Testis (tissue), 2 donors: Measurements from ENCODE around the gene KRT7.

ENCODE experiments used
- CTCF ChIP-seq, 3 experiments: fragments of 450-650 bp in 2 of 3; fragments of 200-600 bp in 1 of 3; sonication (generic) in 1 of 3; IDR thresholded peaks; one replicate each; pipeline ENCODE4 v1.5.1; 2016 to 2019; ENCODE audit warnings: antibody characterized with exemption in 3 of 3, mild to moderate bottlenecking in 2 of 3, moderate library complexity in 1 of 3
- POLR2A ChIP-seq: fragments of 450-650 bp; IDR thresholded peaks from one replicate; pipeline ENCODE4 v1.6.1; 2017; ENCODE audit warnings: antibody characterized with exemption, mild to moderate bottlenecking, moderate library complexity

GRCh38 chr12:52185400-52185967 lies 47.6 kb upstream of the KRT7 start:
- TF ChIP-seq POLR2A: no peak
- no peak for TF ChIP-seq CTCF (IDR thresholded peaks at IDR 0.05)
